ENCODE results near the gene MINDY3.
"Not testable (repeated sequence)": the region's sequence is repeated elsewhere in the genome, so short reads cannot be mapped to it uniquely, and the experiment has no call there.

MINDY3 gene

GRCh38 chr10:15879058-15879457, 18.8 kb upstream of the MINDY3 start:
- Histone ChIP-seq H3K4me1 (ENCODE audit: low read depth, poor library complexity, severe bottlenecking) (no peaks in the 10 kb centered on the region), H4K20me1 (ENCODE audit: insufficient read depth) (no peaks in the 10 kb centered on the region), H3K79me2 (ENCODE audit: insufficient read depth, low read depth) (no peaks in the 10 kb centered on the region), H3K36me3 (ENCODE audit: insufficient read depth) (no peaks in the 10 kb centered on the region), H2AFZ (ENCODE audit: low read depth) (no peak overlapping the region), H3K4me3 (IDR thresholded peaks at IDR 0.05; ENCODE audit: insufficient read depth, low read depth, low read length) (no peak overlapping the region), H3K27me3 (ENCODE audit: insufficient read depth, low read depth) (no peaks in the 10 kb centered on the region), H3K4me2 (no peak overlapping the region), H3K27ac (no peak overlapping the region), H3K9ac (no peak overlapping the region)
- peak; percentile 79 for TF ChIP-seq CTCF (conservative IDR thresholded peaks at IDR 0.05; ENCODE audit: low read depth, low read length)

- Histone ChIP-seq H3K4me1 (ENCODE audit: low read depth, poor library complexity, severe bottlenecking) (no peaks in the 10 kb centered on the region), H3K9ac (no peak overlapping the region), H3K79me2 (ENCODE audit: insufficient read depth, low read depth) (no peaks in the 10 kb centered on the region), H3K36me3 (ENCODE audit: insufficient read depth) (no peaks in the 10 kb centered on the region), H3K4me2 (no peak overlapping the region), H3K27me3 (ENCODE audit: insufficient read depth, low read depth) (no peaks in the 10 kb centered on the region), H3K27ac (no peak overlapping the region), H3K4me3 (IDR thresholded peaks at IDR 0.05; ENCODE audit: insufficient read depth, low read depth, low read length) (no peak overlapping the region), H2AFZ (ENCODE audit: low read depth) (no peak overlapping the region), H4K20me1 (ENCODE audit: insufficient read depth) (no peaks in the 10 kb centered on the region)
- TF ChIP-seq CTCF (conservative IDR thresholded peaks at IDR 0.05; ENCODE audit: low read depth, low read length): no peak
Measured at GRCh38 chr10:15877836-15878576, 17.7 kb upstream of the MINDY3 start.

GRCh38 chr10:15876274-15876673, 16.0 kb upstream of the MINDY3 start:
- H3K4me2 ChIP-seq; H3K9ac ChIP-seq; H3K4me1 ChIP-seq (ENCODE audit: low read depth, poor library complexity, severe bottlenecking); H3K36me3 ChIP-seq (ENCODE audit: insufficient read depth); H3K4me3 ChIP-seq (IDR thresholded peaks at IDR 0.05; ENCODE audit: insufficient read depth, low read depth, low read length); H2AFZ ChIP-seq (ENCODE audit: low read depth); H3K27me3 ChIP-seq (ENCODE audit: insufficient read depth, low read depth); H3K79me2 ChIP-seq (ENCODE audit: insufficient read depth, low read depth); H4K20me1 ChIP-seq (ENCODE audit: insufficient read depth); H3K27ac ChIP-seq: not testable (repeated sequence)

- not testable (repeated sequence) for H4K20me1 ChIP-seq (ENCODE audit: insufficient read depth); H3K9ac ChIP-seq; H3K4me2 ChIP-seq; H3K27me3 ChIP-seq (ENCODE audit: insufficient read depth, low read depth); H3K36me3 ChIP-seq (ENCODE audit: insufficient read depth); H3K4me1 ChIP-seq (ENCODE audit: low read depth, poor library complexity, severe bottlenecking); H3K79me2 ChIP-seq (ENCODE audit: insufficient read depth, low read depth); H3K4me3 ChIP-seq (IDR thresholded peaks at IDR 0.05; ENCODE audit: insufficient read depth, low read depth, low read length); H2AFZ ChIP-seq (ENCODE audit: low read depth); H3K27ac ChIP-seq
Measured at GRCh38 chr10:15872645-15873044, 12.3 kb upstream of the MINDY3 start.

GRCh38 chr10:15871823-15872222, 11.5 kb upstream of the MINDY3 start:
- no peak overlapping the region for H3K9ac ChIP-seq
- H3K4me3 ChIP-seq (IDR thresholded peaks at IDR 0.05; ENCODE audit: insufficient read depth, low read depth, low read length): no peak overlapping the region
- no peaks in the 10 kb centered on the region for H3K27me3 ChIP-seq (ENCODE audit: insufficient read depth, low read depth)
- H3K4me2 ChIP-seq: no peak overlapping the region
- H3K36me3 ChIP-seq (ENCODE audit: insufficient read depth): no peaks in the 10 kb centered on the region
- no peak for TF ChIP-seq CTCF (conservative IDR thresholded peaks at IDR 0.05; ENCODE audit: low read depth, low read length)
- H2AFZ ChIP-seq (ENCODE audit: low read depth): no peak overlapping the region
- no peaks in the 10 kb centered on the region for H4K20me1 ChIP-seq (ENCODE audit: insufficient read depth)
- H3K27ac ChIP-seq: no peak overlapping the region
- H3K79me2 ChIP-seq (ENCODE audit: insufficient read depth, low read depth): no peaks in the 10 kb centered on the region
- no peaks in the 10 kb centered on the region for H3K4me1 ChIP-seq (ENCODE audit: low read depth, poor library complexity, severe bottlenecking)

Measured in KMS-11 (cell line).